Neuronal stem cell (in vitro differentiated cells): Measurements from ENCODE around the gene MACROH2A1.

Experiments
- DNase-seq: peaks from one replicate; pipeline ENCODE4 v3.0.0-alpha.2; 2013; ENCODE audit warnings: low spot score
- H2AFZ ChIP-seq: one replicate; pipeline ENCODE4 v1.6.1; 2013; ENCODE audit warnings: mild to moderate bottlenecking, low read length, inconsistent platforms
- H2AK5ac ChIP-seq: 2 replicates; pipeline ENCODE4 v1.6.1; 2013; ENCODE audit warnings: low read depth, mild to moderate bottlenecking, inconsistent platforms, low read length, moderate library complexity, mixed read lengths
- H2BK120ac ChIP-seq: 2 replicates; pipeline ENCODE4 v1.6.1; 2013; ENCODE audit warnings: low read depth, mild to moderate bottlenecking, inconsistent platforms, low read length, moderate library complexity, mixed read lengths
- H2BK12ac ChIP-seq: one replicate; pipeline ENCODE4 v1.6.1; 2013; ENCODE audit warnings: low read length, inconsistent platforms
- H2BK15ac ChIP-seq: 2 replicates; pipeline ENCODE4 v1.6.1; 2013; ENCODE audit warnings: mild to moderate bottlenecking, low read length, inconsistent platforms, mixed read lengths
- H2BK5ac ChIP-seq: one replicate; pipeline ENCODE4 v1.6.1; 2013; ENCODE audit warnings: inconsistent platforms, mild to moderate bottlenecking, low read length, moderate library complexity
- H3K14ac ChIP-seq: one replicate; pipeline ENCODE4 v1.6.1; 2013; ENCODE audit warnings: low read length, inconsistent platforms
- H3K18ac ChIP-seq: 2 replicates; pipeline ENCODE4 v1.6.1; 2013; ENCODE audit warnings: low read length, inconsistent platforms
- H3K23ac ChIP-seq: 2 replicates; pipeline ENCODE4 v1.6.1; 2013; ENCODE audit warnings: low read depth, mild to moderate bottlenecking, mixed read lengths, low read length, inconsistent platforms; ENCODE audit not compliant: poor library complexity
- H3K27ac ChIP-seq: replicated peaks from 3 replicates; pipeline ENCODE4 v1.5.1; 2013; ENCODE audit warnings: low read length, inconsistent platforms
- H3K27me3 ChIP-seq, 3 experiments: 2 replicates each; pipeline ENCODE4 v1.6.1; 2013; ENCODE audit warnings: low read length in 3 of 3, mild to moderate bottlenecking in 2 of 3, inconsistent platforms in 1 of 3, low read depth in 1 of 3, mixed read lengths in 1 of 3, moderate library complexity in 1 of 3; ENCODE audit not compliant: control insufficient read depth in 3 of 3, insufficient read depth in 3 of 3
- H3K36me3 ChIP-seq, 2 donors: replicated peaks in 1 of 2; 2 replicates each; pipeline ENCODE4 v1.6.1; 2013; ENCODE audit warnings: low read length in 2 of 2; ENCODE audit not compliant: control insufficient read depth in 2 of 2, insufficient read depth in 2 of 2
- H3K4ac ChIP-seq: 2 replicates; pipeline ENCODE4 v1.6.1; 2013; ENCODE audit warnings: inconsistent platforms, mild to moderate bottlenecking, low read length, moderate library complexity
- H3K4me1 ChIP-seq, 2 donors: 1 replicate in 1 of 2; 2 replicates in 1 of 2; pipeline ENCODE4 v1.6.1; 2013; ENCODE audit warnings: low read length in 2 of 2, low read depth in 1 of 2; ENCODE audit not compliant: control insufficient read depth in 2 of 2, insufficient read depth in 1 of 2
- H3K4me2 ChIP-seq: one replicate; pipeline ENCODE4 v1.6.1; 2013; ENCODE audit warnings: mild to moderate bottlenecking, low read length, inconsistent platforms; ENCODE audit not compliant: insufficient read depth, poor library complexity, severe bottlenecking
- H3K4me3 ChIP-seq, 2 donors: 2 replicates each; pipeline ENCODE4 v1.5.1; 2013; ENCODE audit warnings: low read length in 2 of 2, mild to moderate bottlenecking in 2 of 2, inconsistent platforms in 1 of 2, moderate library complexity in 1 of 2
- H3K79me1 ChIP-seq: one replicate; pipeline ENCODE4 v1.6.1; 2013; ENCODE audit warnings: low read depth, mild to moderate bottlenecking, inconsistent platforms, low read length, moderate library complexity
- H3K9ac ChIP-seq: one replicate; pipeline ENCODE4 v1.6.1; 2013; ENCODE audit warnings: mild to moderate bottlenecking, low read depth, low read length, inconsistent platforms; ENCODE audit not compliant: poor library complexity
- H3K9me3 ChIP-seq, 2 donors: replicated peaks in 1 of 2; 2 replicates each; pipeline versions ENCODE3 to v1.6.1; 2013; ENCODE audit warnings: low read length in 2 of 2, mild to moderate bottlenecking in 2 of 2, inconsistent platforms in 1 of 2, low read depth in 1 of 2, mixed read lengths in 1 of 2, moderate library complexity in 1 of 2; ENCODE audit not compliant: control insufficient read depth in 2 of 2, insufficient read depth in 1 of 2
- H4K8ac ChIP-seq: one replicate; pipeline ENCODE4 v1.6.1; 2013; ENCODE audit warnings: low read depth, mild to moderate bottlenecking, inconsistent platforms, low read length, moderate library complexity
- H4K91ac ChIP-seq: one replicate; pipeline ENCODE4 v1.6.1; 2013; ENCODE audit warnings: low read length, low read depth, mild to moderate bottlenecking, inconsistent platforms; ENCODE audit not compliant: poor library complexity
- WGBS, 2 donors: extraction: QIAGEN DNeasy Blood & Tissue Kit; methylation state at CpG; one replicate each; pipeline ENCODE4 v1.1.7; 2013; ENCODE audit warnings: missing lambda C conversion rate in 2 of 2, mixed read lengths in 1 of 2; ENCODE audit not compliant: insufficient read length in 2 of 2, insufficient replicate concordance in 1 of 2; ENCODE audit errors: extremely low coverage in 2 of 2; 5-methylcytosine and 5-hydroxymethylcytosine counted together

Gene MACROH2A1

GRCh38 chr5:135323227-135323626 lies 75.8 kb downstream of the MACROH2A1 start:
- Histone ChIP-seq H2BK5ac (no peak overlapping the region), H3K4me1 (peaks cover 0 to 2% of the 10 kb centered on the region in 2 donors), H3K4ac (no peak overlapping the region), H2AFZ (no peak overlapping the region), H3K18ac (no peak overlapping the region), H2BK15ac (no peak overlapping the region), H3K4me2 (no peak overlapping the region), H2BK12ac (no peak overlapping the region), H3K4me3 (no peak overlapping the region), H4K91ac (no peak overlapping the region), H2BK120ac (no peak overlapping the region), H4K8ac (no peak overlapping the region), H2AK5ac (no peak overlapping the region), H3K36me3 (no peaks in the 10 kb centered on the region), H3K9me3 (no peaks in the 10 kb centered on the region), H3K23ac (no peak overlapping the region), H3K27ac (no peak overlapping the region), H3K9ac (no peak overlapping the region), H3K27me3 (peaks cover 0 to 10% (median 0%) of the 10 kb centered on the region in 3 experiments), H3K79me1 (no peaks in the 10 kb centered on the region), H3K14ac (no peak overlapping the region)
- WGBS, 2 donors = no CpG with 5 or more reads among the region's 8 CpGs
- DNase-seq = no peak

- Histone ChIP-seq H2BK5ac (no peak overlapping the region), H3K4me2 (no peak overlapping the region), H3K23ac (no peak overlapping the region), H3K4me1 (peaks cover 0 to 2% of the 10 kb centered on the region in 2 donors), H3K14ac (no peak overlapping the region), H4K91ac (no peak overlapping the region), H2AK5ac (no peak overlapping the region), H2BK120ac (no peak overlapping the region), H3K36me3 (no peaks in the 10 kb centered on the region), H3K4ac (no peak overlapping the region), H2BK12ac (no peak overlapping the region), H3K9ac (no peak overlapping the region), H2BK15ac (no peak overlapping the region), H3K9me3 (no peaks in the 10 kb centered on the region), H3K27ac (no peak overlapping the region), H4K8ac (no peak overlapping the region), H2AFZ (no peak overlapping the region), H3K4me3 (no peak overlapping the region), H3K27me3 (peaks cover 0 to 10% (median 0%) of the 10 kb centered on the region in 3 experiments), H3K18ac (no peak overlapping the region), H3K79me1 (no peaks in the 10 kb centered on the region)
- WGBS, 2 donors = no CpG with 5 or more reads among the region's 7 CpGs
- DNase-seq = no peak
Measured at GRCh38 chr5:135322744-135323143, 76.3 kb downstream of the MACROH2A1 start.

- H3K36me3 ChIP-seq = no peaks in the 10 kb centered on the region
- no peak overlapping the region for H2AK5ac ChIP-seq
- peaks cover 0 to 10% (median 0%) of the 10 kb centered on the region in 3 experiments for H3K27me3 ChIP-seq
- H3K27ac ChIP-seq = no peak overlapping the region
- H3K4me2 ChIP-seq = no peak overlapping the region
- no peak overlapping the region for H2AFZ ChIP-seq
- H4K8ac ChIP-seq = no peak overlapping the region
- H3K79me1 ChIP-seq = no peaks in the 10 kb centered on the region
- no peak overlapping the region for H3K4ac ChIP-seq
- H2BK5ac ChIP-seq = no peak overlapping the region
- no peak overlapping the region for H3K18ac ChIP-seq
- no peak overlapping the region for H4K91ac ChIP-seq
- WGBS, 2 donors = no CpG with 5 or more reads among the region's 4 CpGs
- H3K14ac ChIP-seq = no peak overlapping the region
- no peak overlapping the region for H3K4me3 ChIP-seq
- no peak overlapping the region for H3K23ac ChIP-seq
- no peak for DNase-seq
- no peak overlapping the region for H3K9ac ChIP-seq
- H2BK15ac ChIP-seq = no peak overlapping the region
- H2BK120ac ChIP-seq = no peak overlapping the region
- no peaks in the 10 kb centered on the region for H3K9me3 ChIP-seq
- no peak overlapping the region for H2BK12ac ChIP-seq
- peaks cover 0 to 2% of the 10 kb centered on the region in 2 donors for H3K4me1 ChIP-seq
Measured at GRCh38 chr5:135322271-135322670, 76.8 kb downstream of the MACROH2A1 start.

- Histone ChIP-seq H2BK5ac (no peak overlapping the region), H3K18ac (peak overlapping the region; percentile 76), H2AFZ (peak overlapping the region; percentile 31), H3K4ac (no peak overlapping the region), H2BK12ac (no peak overlapping the region), H3K14ac (peak overlapping the region; percentile 47), H3K4me1 (peaks cover 0 to 2% of the 10 kb centered on the region in 2 donors), H3K36me3 (no peaks in the 10 kb centered on the region), H3K9me3 (no peaks in the 10 kb centered on the region), H4K91ac (no peak overlapping the region), H3K9ac (no peak overlapping the region), H3K4me2 (no peak overlapping the region), H3K79me1 (no peaks in the 10 kb centered on the region), H3K27me3 (peaks cover 0 to 10% (median 0%) of the 10 kb centered on the region in 3 experiments), H3K4me3 (no peak overlapping the region), H4K8ac (no peak overlapping the region), H2AK5ac (peak overlapping the region; percentile 51), H2BK120ac (no peak overlapping the region), H2BK15ac (no peak overlapping the region), H3K27ac (no peak overlapping the region), H3K23ac (no peak overlapping the region)
- WGBS, 2 donors = no CpG with 5 or more reads among the region's 15 CpGs
- DNase-seq = no peak
Measured at GRCh38 chr5:135320718-135321484, 78.1 kb downstream of the MACROH2A1 start.
